ENCODE results near the gene MT1H. TPM values are rescaled to one million over a fixed set of nuclear protein-coding genes. Genes with fewer than 3 reads are reported as not detected.
"Not testable (repeated sequence)": the region's sequence is repeated elsewhere in the genome, so short reads cannot be mapped to it uniquely, and the experiment has no call there.

The MT1H gene
- polyA plus RNA-seq, 1 experiment: not detected

DNA sequence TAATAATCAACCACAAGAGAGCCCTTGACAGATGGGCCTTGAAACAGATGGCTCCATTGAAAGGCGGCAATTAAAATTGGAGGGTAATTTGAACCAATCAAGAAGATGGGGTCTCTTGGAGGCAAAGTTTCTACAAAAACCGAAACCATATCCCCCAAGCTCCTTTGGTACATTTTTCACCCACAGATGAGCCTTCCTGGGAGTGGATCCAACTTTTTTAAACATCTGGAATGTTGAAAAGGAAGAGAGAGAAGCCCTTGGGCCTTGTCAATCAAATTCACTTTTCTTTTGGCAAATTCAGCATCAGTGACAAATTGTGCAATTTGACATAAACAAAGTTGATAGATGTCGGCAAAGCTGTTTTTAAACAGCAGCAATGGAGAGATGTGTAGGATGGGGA lies 47.1 kb downstream of the MT1H start:
- CTCF ChIA-PET: interaction anchor here (0.8 to 3.4 kb wide), 6 partner anchors 11 to 203 kb away, joined by 3 to 16 read pairs (median 4); partner anchors contain the start of gene MT4
- no peak overlapping the region for H3K4me3 ChIP-seq (ENCODE audit: low read depth, low read length)
- no peaks in the 10 kb centered on the region for H3K36me3 ChIP-seq (ENCODE audit: control insufficient read depth, insufficient read depth, low read length)
- peaks cover 2% of the 10 kb centered on the region for H3K27me3 ChIP-seq (ENCODE audit: control insufficient read depth, insufficient read depth, low read length)
- POLR2A ChIA-PET: no interaction called here
- DNase-seq (ENCODE audit: low read depth): no peak
- TF ChIP-seq, protein P1, sequence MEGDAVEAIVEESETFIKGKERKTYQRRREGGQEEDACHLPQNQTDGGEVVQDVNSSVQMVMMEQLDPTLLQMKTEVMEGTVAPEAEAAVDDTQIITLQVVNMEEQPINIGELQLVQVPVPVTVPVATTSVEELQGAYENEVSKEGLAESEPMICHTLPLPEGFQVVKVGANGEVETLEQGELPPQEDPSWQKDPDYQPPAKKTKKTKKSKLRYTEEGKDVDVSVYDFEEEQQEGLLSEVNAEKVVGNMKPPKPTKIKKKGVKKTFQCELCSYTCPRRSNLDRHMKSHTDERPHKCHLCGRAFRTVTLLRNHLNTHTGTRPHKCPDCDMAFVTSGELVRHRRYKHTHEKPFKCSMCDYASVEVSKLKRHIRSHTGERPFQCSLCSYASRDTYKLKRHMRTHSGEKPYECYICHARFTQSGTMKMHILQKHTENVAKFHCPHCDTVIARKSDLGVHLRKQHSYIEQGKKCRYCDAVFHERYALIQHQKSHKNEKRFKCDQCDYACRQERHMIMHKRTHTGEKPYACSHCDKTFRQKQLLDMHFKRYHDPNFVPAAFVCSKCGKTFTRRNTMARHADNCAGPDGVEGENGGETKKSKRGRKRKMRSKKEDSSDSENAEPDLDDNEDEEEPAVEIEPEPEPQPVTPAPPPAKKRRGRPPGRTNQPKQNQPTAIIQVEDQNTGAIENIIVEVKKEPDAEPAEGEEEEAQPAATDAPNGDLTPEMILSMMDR (IDR thresholded peaks at IDR 0.05; ENCODE audit: insufficient read depth, low read depth, low read length): no peak

DNA sequence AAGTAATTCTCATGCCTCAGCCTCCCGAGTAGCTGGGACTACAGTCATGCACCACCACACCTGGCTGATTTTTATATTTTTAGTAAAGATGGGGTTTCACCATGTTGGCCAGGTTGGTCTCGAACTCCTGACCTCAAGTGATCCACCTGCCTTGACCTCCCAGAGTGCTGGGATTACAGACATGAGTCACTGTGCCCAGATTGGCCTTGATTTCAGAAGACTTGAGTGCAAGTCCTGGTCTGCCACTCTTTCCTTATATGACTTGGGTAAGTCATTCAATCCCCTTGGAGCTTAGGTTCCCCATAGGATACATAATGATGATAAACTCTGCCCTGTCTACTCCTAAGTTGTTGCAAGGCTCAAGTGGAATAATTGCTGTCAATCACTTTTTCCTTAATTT lies 47.9 kb downstream of the MT1H start:
- POLR2A ChIA-PET; H3K4me3 ChIP-seq (ENCODE audit: low read depth, low read length); H3K36me3 ChIP-seq (ENCODE audit: control insufficient read depth, insufficient read depth, low read length); DNase-seq (ENCODE audit: low read depth); H3K27me3 ChIP-seq (ENCODE audit: control insufficient read depth, insufficient read depth, low read length): not testable (repeated sequence)
- CTCF ChIA-PET: interaction anchor here (0.8 to 3.4 kb wide), 3 partner anchors 15 to 153 kb away, joined by 3 to 16 read pairs (median 4); partner anchors contain the start of gene MT4

Other genes with a start within 250 kb of the MT1H start
- 90.8 and 130 TPM in 2 replicates for gene AMFR, start 244.3 kb upstream of the MT1H start, polyA plus RNA-seq (2011; rRNA removed)
- gene NUDT21, start 218.5 kb upstream of the MT1H start, polyA plus RNA-seq (2011; rRNA removed): 78.8 and 109 TPM in 2 replicates
- gene OGFOD1, start 218.3 kb upstream of the MT1H start, polyA plus RNA-seq (2011; rRNA removed): 54.8 and 73.0 TPM in 2 replicates
- 33.8 and 43.1 TPM in 2 replicates for gene BBS2, start 149.8 kb upstream of the MT1H start, polyA plus RNA-seq (2011; rRNA removed)
- gene MT4, start 104.7 kb upstream of the MT1H start, polyA plus RNA-seq (2011; rRNA removed): not detected in 2 replicates
- gene MT3, start 80.3 kb upstream of the MT1H start, polyA plus RNA-seq (2011; rRNA removed): not detected in 2 replicates
- 167 and 194 TPM in 2 replicates for gene MT2A, start 61.2 kb upstream of the MT1H start, polyA plus RNA-seq (2011; rRNA removed)
- 147 and 188 TPM in 2 replicates for gene MT1E, start 44.0 kb upstream of the MT1H start, polyA plus RNA-seq (2011; rRNA removed)
- gene MT1M, start 37.2 kb upstream of the MT1H start, polyA plus RNA-seq (2011; rRNA removed): 0.67 and 0.94 TPM in 2 replicates
- gene MT1A, start 31.1 kb upstream of the MT1H start, polyA plus RNA-seq (2011; rRNA removed): 0.82 TPM in 1 of 2 replicates, not detected in the other
- not detected in 2 replicates for gene MT1B, start 17.9 kb upstream of the MT1H start, polyA plus RNA-seq (2011; rRNA removed)
- gene MT1F, start 11.9 kb upstream of the MT1H start, polyA plus RNA-seq (2011; rRNA removed): 7.8 and 11.3 TPM in 2 replicates
- 2.4 and 2.9 TPM in 2 replicates for gene MT1G, start 1.7 kb upstream of the MT1H start, polyA plus RNA-seq (2011; rRNA removed)
- gene MT1X, start 12.7 kb downstream of the MT1H start, polyA plus RNA-seq (2011; rRNA removed): 55.5 and 60.2 TPM in 2 replicates
- gene NUP93, start 60.3 kb downstream of the MT1H start, polyA plus RNA-seq (2011; rRNA removed): 51.8 and 61.2 TPM in 2 replicates
- gene SLC12A3, start 195.4 kb downstream of the MT1H start, polyA plus RNA-seq (2011; rRNA removed): not detected in 2 replicates